Activated CD8-positive, alpha-beta memory T cell treated with anti-CD3 and anti-CD28 coated beads, Interleukin-2, amount 10 ng/mL, durations not matched to agents 7 days and 5 days (primary cell): ENCODE measurements around the gene GH1. TPM values are rescaled to one million over a fixed set of nuclear protein-coding genes. Genes with fewer than 3 reads are reported as not detected.
"Not testable (repeated sequence)": the region's sequence is repeated elsewhere in the genome, so short reads cannot be mapped to it uniquely, and the experiment has no call there.

ENCODE experiments used
- ATAC-seq: fragments of 150-1000 bp; cut with Tn5 transposase; one replicate; pipeline ENCODE4 v1.10.0; 2021; ENCODE audit warnings: moderate library complexity
- CTCF ChIA-PET: fragments of 350-600 bp; sonication (Branson Sonifier 250); formaldehyde crosslinking; loops from one replicate; lab custom pipeline; 2021; ENCODE audit warnings: antibody characterized with exemption; lab: Charles Lee
- DNase-seq: peaks from one replicate; pipeline ENCODE4 v3.0.0-alpha.2; 2020
- H3K27ac Mint-ChIP-seq: one replicate; pipeline ENCODE4 v1.8.0; 2021; ENCODE audit warnings: mild to moderate bottlenecking, mixed read lengths
- H3K27me3 Mint-ChIP-seq: one replicate; pipeline ENCODE4 v1.8.0; 2021; ENCODE audit warnings: mixed read lengths
- H3K36me3 Mint-ChIP-seq: one replicate; pipeline ENCODE4 v1.8.0; 2021; ENCODE audit warnings: mild to moderate bottlenecking, mixed read lengths
- H3K4me1 Mint-ChIP-seq: one replicate; pipeline ENCODE4 v1.8.0; 2021; ENCODE audit warnings: mixed read lengths
- H3K4me3 Mint-ChIP-seq: one replicate; pipeline ENCODE4 v1.8.0; 2021; ENCODE audit warnings: mild to moderate bottlenecking, moderate library complexity, mixed read lengths
- H3K9me3 Mint-ChIP-seq: one replicate; pipeline ENCODE4 v1.8.0; 2022; ENCODE audit warnings: low read depth, mixed read lengths
- total RNA-seq, 2 experiments: library from RNA; stranded (reverse); gene quantifications; one replicate each; pipeline ENCODE4 v1.2.3, GENCODE V29; 2021

GH1 gene
- total RNA-seq, 2 experiments from 2014 or later: not detected

DNA sequence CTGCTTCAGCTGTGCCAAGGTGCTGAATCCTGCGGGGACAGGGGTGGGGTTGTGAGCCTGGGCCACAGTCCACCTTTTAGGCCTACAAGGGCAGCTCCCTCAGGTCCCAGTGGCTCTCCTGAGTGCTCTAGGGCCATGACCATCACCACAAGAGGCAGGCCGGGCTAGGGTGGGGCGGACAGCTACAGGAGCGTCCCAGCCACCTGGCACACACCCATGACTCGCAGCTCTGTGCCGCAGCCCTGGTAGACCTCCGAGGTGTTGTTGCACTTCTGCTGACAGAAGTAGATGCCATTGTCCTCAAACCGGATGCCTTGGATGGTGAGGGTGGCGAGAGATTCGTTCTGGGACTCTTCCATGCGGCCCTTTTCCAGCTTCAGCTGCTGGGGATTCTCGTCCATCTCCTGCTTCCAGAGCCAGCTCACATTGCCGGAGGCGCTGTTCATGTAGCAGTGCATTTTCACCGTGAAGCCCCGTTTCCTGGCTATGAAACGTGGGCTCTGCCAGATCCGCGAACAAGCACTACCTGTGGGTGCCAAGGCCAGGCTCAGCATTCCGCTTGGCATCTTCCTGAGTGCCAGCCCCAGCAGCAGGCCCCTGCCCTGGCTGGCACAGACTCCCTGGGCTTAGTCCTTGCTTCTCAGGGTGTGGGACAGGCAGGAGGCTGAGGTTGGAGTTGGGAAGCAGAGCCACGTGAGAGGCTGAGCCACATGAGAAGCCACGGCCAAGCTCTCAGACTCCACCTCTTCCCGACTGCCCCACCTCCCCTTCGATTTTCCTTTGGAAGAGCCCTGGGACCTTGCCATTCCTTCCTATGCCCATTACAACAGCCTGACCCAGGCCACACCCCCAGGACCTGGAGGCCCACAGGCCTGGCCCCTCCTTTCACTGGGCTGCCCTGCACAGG is 11.5 kb upstream of the GH1 start:
- no peak overlapping the region for H3K4me3 Mint-ChIP-seq
- H3K4me1 Mint-ChIP-seq: peaks cover 20% of the 10 kb centered on the region

DNA sequence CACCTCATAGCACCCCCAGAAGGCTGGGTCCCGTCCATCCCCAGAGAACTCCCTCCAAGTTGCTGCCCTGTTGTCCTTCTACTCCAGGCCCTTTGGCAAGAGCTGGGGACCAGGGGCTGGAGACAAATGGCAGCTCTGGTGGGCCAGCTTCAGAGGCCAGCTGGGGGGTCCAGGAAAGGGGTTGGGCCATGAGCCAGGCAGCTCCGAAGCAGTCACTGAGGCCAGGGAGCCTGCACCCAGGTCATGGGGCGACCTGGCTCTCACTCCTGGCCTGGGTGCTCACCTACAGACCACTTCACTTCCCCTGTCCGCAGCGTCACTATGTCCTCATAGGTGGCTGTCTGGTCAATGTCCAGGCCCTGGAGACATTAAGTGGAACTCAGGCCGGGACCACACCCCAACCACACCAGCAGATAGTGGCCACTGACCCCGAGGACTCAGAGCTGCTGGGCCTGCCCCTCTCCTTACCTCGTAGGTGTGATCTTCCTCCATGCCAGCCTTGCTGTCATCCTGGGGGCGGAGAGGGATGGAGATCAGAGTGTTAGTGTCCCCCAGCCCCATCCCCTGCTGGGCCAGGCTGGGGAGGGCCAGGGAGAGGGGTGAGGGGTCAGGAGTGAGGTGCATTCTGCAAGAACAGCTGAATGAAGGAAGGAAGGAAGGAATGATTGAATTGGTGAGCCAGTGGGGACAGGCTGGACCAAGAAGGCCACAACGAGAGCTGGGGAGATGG is 10.5 kb upstream of the GH1 start:
- CTCF ChIA-PET: interaction anchor here (1.1 to 2.9 kb wide), 9 partner anchors 9 to 205 kb away, joined by 3 to 9 read pairs (median 5); no protein-coding TSS in a partner anchor
- DNase-seq: no peak
- Mint-ChIP-seq H3K27me3 (no peaks in the 10 kb centered on the region), H3K4me3 (no peak overlapping the region), H3K36me3 (no peaks in the 10 kb centered on the region), H3K9me3 (no peaks in the 10 kb centered on the region), H3K27ac (no peak overlapping the region), H3K4me1 (peaks cover 20% of the 10 kb centered on the region)
- ATAC-seq: no peak

More for the DNA sequence above, 11.5 kb upstream of the GH1 start:
- CTCF ChIA-PET: interaction anchor here (1.1 to 3.6 kb wide), 10 partner anchors 10 to 204 kb away, joined by 3 to 33 read pairs (median 5); no protein-coding TSS in a partner anchor
- H3K9me3 Mint-ChIP-seq: no peaks in the 10 kb centered on the region
- no peaks in the 10 kb centered on the region for H3K36me3 Mint-ChIP-seq
- H3K27me3 Mint-ChIP-seq: no peaks in the 10 kb centered on the region
- no peak overlapping the region for H3K27ac Mint-ChIP-seq
- DNase-seq: no peak
- no peak for ATAC-seq

DNA sequence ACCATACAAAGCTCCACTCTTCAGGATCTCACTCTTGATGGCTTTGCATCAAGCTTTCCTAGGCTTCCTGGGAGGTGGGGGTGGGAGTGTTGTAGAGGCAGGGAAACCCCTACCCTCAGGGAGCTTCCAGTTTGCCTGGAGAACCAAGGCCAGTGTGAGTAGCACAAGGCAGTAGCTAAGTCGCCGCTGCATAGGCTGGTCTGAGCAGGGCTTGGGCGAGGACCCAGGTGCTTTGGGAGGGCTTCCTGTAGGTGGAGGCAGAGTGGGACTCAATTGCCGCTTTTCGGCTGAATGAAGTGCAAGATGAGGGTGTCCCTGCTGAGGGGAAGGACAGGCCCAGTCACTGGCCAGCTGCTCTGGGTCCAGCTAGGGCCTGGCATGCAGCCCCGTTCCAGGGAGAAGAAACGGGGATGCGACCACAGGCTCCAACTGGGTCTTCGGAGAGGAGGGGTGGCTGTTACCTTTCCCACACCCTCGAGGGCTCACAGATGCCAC is 9.6 kb upstream of the GH1 start:
- Mint-ChIP-seq H3K36me3 (no peaks in the 10 kb centered on the region), H3K9me3 (no peaks in the 10 kb centered on the region), H3K27me3 (no peaks in the 10 kb centered on the region), H3K4me3 (no peak overlapping the region), H3K4me1 (peaks cover 20% of the 10 kb centered on the region), H3K27ac (no peak overlapping the region)
- CTCF ChIA-PET: interaction anchor here (0.8 to 1.7 kb wide), 5 partner anchors 9 to 97 kb away, joined by 3 to 8 read pairs (median 5); no protein-coding TSS in a partner anchor
- ATAC-seq (no peak), DNase-seq (no peak)

DNA sequence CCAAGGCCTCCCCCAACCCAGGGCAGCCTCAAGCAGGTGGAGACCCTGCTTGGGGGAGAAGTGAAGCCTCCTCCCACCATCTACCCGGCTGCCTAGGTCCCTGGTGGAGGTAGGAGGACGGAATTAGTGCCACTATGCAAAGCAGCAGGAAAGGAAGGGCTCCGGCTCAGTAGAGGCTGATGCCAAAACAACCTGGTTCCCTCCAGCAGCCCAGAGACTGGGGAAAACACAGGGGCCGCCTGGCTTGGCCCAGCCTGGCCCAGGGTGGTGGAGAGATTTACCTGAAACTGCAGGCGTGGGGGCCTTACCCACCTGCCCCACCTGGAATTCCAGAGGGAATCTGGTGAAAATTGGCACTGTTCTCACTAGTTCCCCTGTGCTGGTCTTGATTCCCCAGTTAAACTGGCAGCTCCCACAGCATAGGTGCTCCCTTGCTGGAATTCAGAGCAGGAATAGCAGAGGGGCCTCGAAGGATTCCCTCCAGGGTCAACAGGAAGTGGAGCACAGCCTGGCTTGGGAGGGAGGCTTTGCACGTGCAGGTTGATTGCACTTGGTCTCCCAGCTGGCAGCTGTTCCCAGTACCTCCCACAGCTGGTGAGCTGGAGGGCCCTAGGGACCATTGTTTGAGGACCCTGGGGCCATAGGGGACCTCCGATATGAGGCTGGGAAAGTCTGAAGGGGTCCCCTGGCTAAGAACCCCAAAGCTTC is 9.0 kb upstream of the GH1 start:
- no peak overlapping the region for H3K4me3 Mint-ChIP-seq
- no peaks in the 10 kb centered on the region for H3K36me3 Mint-ChIP-seq

DNA sequence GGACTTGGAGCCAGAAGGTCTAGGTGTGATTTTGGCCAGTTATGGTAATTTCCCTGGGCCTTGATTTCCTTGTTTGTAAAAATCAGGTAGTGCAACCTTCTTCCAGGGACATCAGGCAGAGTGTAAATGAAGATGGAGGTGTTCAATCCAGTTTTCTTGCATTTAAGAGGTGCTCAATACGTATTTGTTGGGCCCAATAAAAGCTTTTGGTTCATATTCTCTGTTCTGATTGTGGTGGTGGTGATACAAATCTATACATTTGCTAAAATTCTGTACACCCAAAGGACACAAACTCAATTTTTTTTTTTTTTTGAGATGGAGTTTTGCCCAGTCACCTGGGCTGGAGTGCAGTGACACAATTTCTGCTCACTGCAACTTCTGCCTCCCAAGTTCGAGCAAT is 7.5 kb upstream of the GH1 start:
- Mint-ChIP-seq H3K9me3 (no peaks in the 10 kb centered on the region), H3K4me1 (peaks cover 5% of the 10 kb centered on the region), H3K27ac (no peak overlapping the region), H3K27me3 (no peaks in the 10 kb centered on the region), H3K4me3 (no peak overlapping the region), H3K36me3 (no peaks in the 10 kb centered on the region)
- CTCF ChIA-PET: interaction anchor here (0.5 to 1.2 kb wide), 3 partner anchors 64 to 100 kb away, joined by 3 to 4 read pairs (median 3); no protein-coding TSS in a partner anchor
- no peak for DNase-seq
- ATAC-seq: no peak

More for the DNA sequence above, 9.0 kb upstream of the GH1 start:
- Mint-ChIP-seq H3K9me3 (no peaks in the 10 kb centered on the region), H3K27ac (no peak overlapping the region), H3K4me1 (peaks cover 16% of the 10 kb centered on the region), H3K27me3 (no peaks in the 10 kb centered on the region)
- DNase-seq: no peak
- CTCF ChIA-PET: interaction anchor here (0.8 to 1.7 kb wide), 5 partner anchors 8 to 97 kb away, joined by 3 to 8 read pairs (median 5); no protein-coding TSS in a partner anchor
- ATAC-seq: no peak

DNA sequence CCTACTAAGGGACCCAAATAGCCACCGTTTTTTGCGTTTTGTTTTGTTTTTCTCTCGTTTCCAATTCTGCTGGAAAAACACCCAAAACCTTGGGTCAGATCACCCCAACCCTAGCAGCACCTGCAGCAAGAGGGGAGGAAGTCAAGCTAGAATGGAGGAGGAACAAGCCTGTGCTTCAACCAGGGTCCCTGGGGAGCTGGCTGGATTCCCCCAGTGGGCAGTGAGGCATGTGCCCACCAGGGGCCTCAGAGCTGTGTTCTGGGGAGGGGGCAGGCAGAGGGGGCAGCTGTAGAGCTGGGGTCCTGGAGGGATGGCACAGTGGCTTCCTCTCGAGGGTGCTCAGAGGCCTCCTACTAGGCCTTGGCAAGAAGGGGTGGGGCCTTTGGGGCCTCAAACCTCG is 7.0 kb upstream of the GH1 start:
- H3K9me3 Mint-ChIP-seq: no peaks in the 10 kb centered on the region
- CTCF ChIA-PET: interaction anchor here (0.9 to 1.2 kb wide), 5 partner anchors 11 to 208 kb away, joined by 3 to 6 read pairs (median 4); no protein-coding TSS in a partner anchor
- H3K27me3 Mint-ChIP-seq: no peaks in the 10 kb centered on the region
- H3K4me1 Mint-ChIP-seq: no peaks in the 10 kb centered on the region
- ATAC-seq (no peak), DNase-seq (no peak)
- H3K36me3 Mint-ChIP-seq: no peaks in the 10 kb centered on the region
- H3K27ac Mint-ChIP-seq: no peak overlapping the region
- no peak overlapping the region for H3K4me3 Mint-ChIP-seq

DNA sequence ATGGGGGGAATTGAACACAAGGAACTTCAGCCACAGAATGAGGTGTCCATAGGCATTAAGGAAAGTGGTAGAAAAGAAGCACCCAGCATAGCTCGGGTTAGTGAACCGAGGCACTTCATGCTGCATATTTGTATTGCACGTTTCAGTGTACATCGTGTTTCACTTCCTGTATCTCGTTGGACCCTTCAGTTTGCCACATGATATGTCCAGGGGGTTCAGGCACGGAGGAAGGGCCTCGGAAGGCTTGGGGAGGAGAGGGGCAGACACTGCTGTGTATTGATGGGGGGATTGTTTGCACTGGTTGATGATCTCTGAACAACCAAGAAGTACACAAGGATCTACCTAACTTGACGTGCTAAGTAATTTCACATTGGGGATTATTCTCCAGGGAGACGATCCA is 3.8 kb upstream of the GH1 start:
- not testable (repeated sequence) for H3K4me1 Mint-ChIP-seq, DNase-seq, H3K27ac Mint-ChIP-seq, H3K4me3 Mint-ChIP-seq, H3K9me3 Mint-ChIP-seq, ATAC-seq, H3K36me3 Mint-ChIP-seq
- CTCF ChIA-PET: interaction anchor here (0.9 to 2.4 kb wide), 5 partner anchors 10 to 211 kb away, joined by 3 to 10 read pairs (median 6); no protein-coding TSS in a partner anchor
- H3K27me3 Mint-ChIP-seq: peaks cover 11% of the 10 kb centered on the region

DNA sequence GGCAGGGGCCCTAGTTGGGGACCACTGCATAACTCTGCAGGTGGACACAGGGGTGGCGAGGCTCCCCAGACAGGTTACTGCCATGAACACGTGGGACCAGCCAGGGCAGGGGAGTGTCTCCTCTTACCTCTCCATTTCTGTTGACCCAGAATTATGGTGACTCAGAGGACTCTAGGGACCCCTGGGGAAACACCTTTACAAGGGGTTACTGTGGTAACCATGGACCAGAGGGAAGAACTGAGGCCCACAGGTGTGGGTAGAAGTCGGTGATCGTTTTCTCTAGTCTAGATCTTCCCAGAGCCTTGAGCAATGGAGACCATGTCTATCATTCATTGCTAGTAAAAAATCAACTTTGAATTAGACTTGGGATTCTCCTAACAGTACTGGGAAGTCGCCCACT is 2.1 kb upstream of the GH1 start:
- not testable (repeated sequence) for ATAC-seq, H3K27ac Mint-ChIP-seq, H3K4me1 Mint-ChIP-seq, H3K9me3 Mint-ChIP-seq, DNase-seq, H3K36me3 Mint-ChIP-seq, H3K4me3 Mint-ChIP-seq
- CTCF ChIA-PET: interaction anchor here (1.1 to 5.6 kb wide), 14 partner anchors 10 to 211 kb away, joined by 4 to 94 read pairs (median 21); partner anchors contain the start of genes CD79B, CSHL1, ERN1 and ICAM2
- peaks cover 11% of the 10 kb centered on the region for H3K27me3 Mint-ChIP-seq

DNA sequence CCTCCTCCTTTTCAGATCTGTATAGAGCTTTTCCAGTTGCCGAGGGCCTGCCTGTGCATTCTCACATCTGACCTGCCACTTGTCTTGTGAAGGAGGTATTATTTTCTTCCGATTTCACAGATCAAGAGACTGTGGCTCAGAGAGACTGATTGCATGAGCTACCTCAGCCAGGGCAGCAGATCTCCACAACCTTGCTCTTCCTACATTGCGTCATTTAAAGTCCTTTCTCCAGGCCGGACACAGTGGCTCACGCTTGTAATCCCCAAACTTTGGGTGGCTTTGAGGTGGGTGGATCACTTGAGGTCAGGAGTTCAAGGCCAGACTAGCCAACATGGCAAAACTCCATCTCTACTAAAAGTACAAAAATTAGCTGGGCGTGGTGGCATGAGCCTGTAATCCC is 1.4 kb upstream of the GH1 start:
- H3K27me3 Mint-ChIP-seq: peaks cover 11% of the 10 kb centered on the region
- H3K9me3 Mint-ChIP-seq, H3K4me3 Mint-ChIP-seq, H3K36me3 Mint-ChIP-seq, ATAC-seq, H3K4me1 Mint-ChIP-seq, H3K27ac Mint-ChIP-seq, DNase-seq: not testable (repeated sequence)
- CTCF ChIA-PET: interaction anchor here (0.7 to 5.6 kb wide), 37 partner anchors 8 to 355 kb away, joined by 3 to 94 read pairs (median 7); partner anchors contain the start of genes CD79B, CSHL1, ERN1 and ICAM2

DNA sequence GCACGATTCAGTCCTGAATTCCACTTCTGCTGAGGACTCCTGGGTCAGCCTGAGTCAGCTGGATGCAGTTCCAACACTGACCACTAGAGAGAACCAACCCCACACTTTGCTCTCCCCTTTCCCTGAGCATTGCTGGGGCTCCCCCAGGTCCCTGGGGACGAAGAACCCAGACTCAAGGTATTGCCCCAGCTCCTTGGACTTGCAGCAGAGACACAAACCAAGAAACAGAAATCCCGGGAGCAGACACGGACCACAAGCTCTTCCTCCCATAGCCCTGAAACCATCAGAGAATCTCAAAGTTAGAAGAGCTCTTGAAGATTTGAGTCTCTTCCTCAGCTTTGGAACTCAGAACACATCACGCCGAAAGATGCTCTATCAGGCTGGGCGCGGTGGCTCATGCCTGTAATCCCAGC is 678 bp upstream of the GH1 start:
- H3K9me3 Mint-ChIP-seq: no peaks in the 10 kb centered on the region

DNA sequence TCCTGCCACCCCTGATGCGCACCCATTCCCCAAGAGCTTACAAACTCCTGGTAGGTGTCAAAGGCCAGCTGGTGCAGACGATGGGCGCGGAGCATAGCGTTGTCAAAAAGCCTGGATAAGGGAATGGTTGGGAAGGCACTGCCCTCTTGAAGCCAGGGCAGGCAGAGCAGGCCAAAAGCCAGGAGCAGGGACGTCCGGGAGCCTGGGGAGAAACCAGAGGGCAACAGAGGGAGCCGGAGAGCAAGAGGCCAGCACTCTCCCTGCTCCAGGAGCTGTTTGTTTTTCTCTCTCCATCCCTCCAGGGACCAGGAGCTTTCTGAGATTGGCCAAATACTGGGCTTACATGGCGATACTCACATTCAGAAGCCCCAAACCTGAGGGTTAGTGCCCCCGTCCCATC is 334 bp downstream of the GH1 start:
- Mint-ChIP-seq H3K4me1 (peaks cover 5% of the 10 kb centered on the region), H3K9me3 (no peaks in the 10 kb centered on the region), H3K27ac (no peak overlapping the region), H3K4me3 (no peak overlapping the region), H3K27me3 (peaks cover 11% of the 10 kb centered on the region), H3K36me3 (no peaks in the 10 kb centered on the region)
- no peak for DNase-seq
- CTCF ChIA-PET: interaction anchor here (0.8 to 5.6 kb wide), 23 partner anchors 11 to 276 kb away, joined by 3 to 94 read pairs (median 10); partner anchors contain the start of genes ERN1, ICAM2 and PRR29
- no peak for ATAC-seq

More for the DNA sequence above, 678 bp upstream of the GH1 start:
- CTCF ChIA-PET: interaction anchor here (0.7 to 5.6 kb wide), 43 partner anchors 9 to 430 kb away, joined by 3 to 94 read pairs (median 6); partner anchors contain the start of genes CD79B, CSHL1, ERN1 and ICAM2
- DNase-seq (peak; percentile 81), ATAC-seq (peak; percentile 96)
- Mint-ChIP-seq H3K4me3 (no peak overlapping the region), H3K36me3 (no peaks in the 10 kb centered on the region), H3K27me3 (peaks cover 11% of the 10 kb centered on the region), H3K4me1 (peaks cover 5% of the 10 kb centered on the region), H3K27ac (no peak overlapping the region)

DNA sequence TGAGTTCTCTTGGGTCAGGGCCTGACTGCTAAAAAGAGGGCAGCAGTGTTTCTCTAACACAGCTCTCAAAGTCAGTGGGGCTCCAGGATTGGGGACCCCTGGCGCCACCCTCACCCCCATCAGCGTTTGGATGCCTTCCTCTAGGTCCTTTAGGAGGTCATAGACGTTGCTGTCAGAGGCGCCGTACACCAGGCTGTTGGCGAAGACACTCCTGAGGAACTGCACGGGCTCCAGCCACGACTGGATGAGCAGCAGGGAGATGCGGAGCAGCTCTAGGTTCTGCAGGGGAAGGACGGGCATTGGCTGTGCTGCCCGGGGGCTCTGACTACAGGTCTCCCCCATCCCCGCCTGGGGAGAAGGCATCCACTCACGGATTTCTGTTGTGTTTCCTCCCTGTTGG is 993 bp downstream of the GH1 start:
- no peak overlapping the region for H3K27ac Mint-ChIP-seq
- H3K9me3 Mint-ChIP-seq: no peaks in the 10 kb centered on the region
- peaks cover 5% of the 10 kb centered on the region for H3K4me1 Mint-ChIP-seq
- H3K27me3 Mint-ChIP-seq: peaks cover 13% of the 10 kb centered on the region
- H3K36me3 Mint-ChIP-seq: no peaks in the 10 kb centered on the region
- ATAC-seq (no peak), DNase-seq (no peak)
- CTCF ChIA-PET: interaction anchor here (1.2 to 5.6 kb wide), 12 partner anchors 14 to 228 kb away, joined by 3 to 94 read pairs (median 20); partner anchors contain the start of genes ERN1 and ICAM2
- no peak overlapping the region for H3K4me3 Mint-ChIP-seq
